IPS-20b (cell line): Measurements from ENCODE around the gene DIPK1A.
A peak's percentile ranks its signal among the peaks of the same experiment; 100 is the strongest.

Source experiments
- H3K27ac ChIP-seq: one replicate; pipeline ENCODE4 v1.5.1; 2013; ENCODE audit warnings: low read length
- H3K27me3 ChIP-seq: 2 replicates; pipeline ENCODE4 v1.6.1; 2013; ENCODE audit warnings: mild to moderate bottlenecking, low read length, inconsistent platforms; ENCODE audit not compliant: insufficient read depth
- H3K36me3 ChIP-seq: 2 replicates; pipeline ENCODE4 v1.6.1; 2013; ENCODE audit warnings: low read depth, mild to moderate bottlenecking, inconsistent platforms, low read length, moderate library complexity; ENCODE audit not compliant: insufficient read depth
- H3K4me1 ChIP-seq: 2 replicates; pipeline ENCODE4 v1.6.1; 2013; ENCODE audit warnings: mild to moderate bottlenecking, control low read depth, inconsistent platforms, low read length, moderate library complexity; ENCODE audit not compliant: insufficient read depth
- H3K4me3 ChIP-seq: 2 replicates; pipeline ENCODE4 v1.5.1; 2013; ENCODE audit warnings: mild to moderate bottlenecking, low read length, inconsistent platforms
- H3K9ac ChIP-seq: 2 replicates; pipeline ENCODE4 v1.6.1; 2013; ENCODE audit warnings: low read depth, mild to moderate bottlenecking, inconsistent platforms, low read length, moderate library complexity
- H3K9me3 ChIP-seq: 2 replicates; pipeline ENCODE4 v1.6.1; 2013; ENCODE audit warnings: mild to moderate bottlenecking, low read depth, low read length, inconsistent platforms; ENCODE audit not compliant: insufficient read depth

The DIPK1A gene

DNA sequence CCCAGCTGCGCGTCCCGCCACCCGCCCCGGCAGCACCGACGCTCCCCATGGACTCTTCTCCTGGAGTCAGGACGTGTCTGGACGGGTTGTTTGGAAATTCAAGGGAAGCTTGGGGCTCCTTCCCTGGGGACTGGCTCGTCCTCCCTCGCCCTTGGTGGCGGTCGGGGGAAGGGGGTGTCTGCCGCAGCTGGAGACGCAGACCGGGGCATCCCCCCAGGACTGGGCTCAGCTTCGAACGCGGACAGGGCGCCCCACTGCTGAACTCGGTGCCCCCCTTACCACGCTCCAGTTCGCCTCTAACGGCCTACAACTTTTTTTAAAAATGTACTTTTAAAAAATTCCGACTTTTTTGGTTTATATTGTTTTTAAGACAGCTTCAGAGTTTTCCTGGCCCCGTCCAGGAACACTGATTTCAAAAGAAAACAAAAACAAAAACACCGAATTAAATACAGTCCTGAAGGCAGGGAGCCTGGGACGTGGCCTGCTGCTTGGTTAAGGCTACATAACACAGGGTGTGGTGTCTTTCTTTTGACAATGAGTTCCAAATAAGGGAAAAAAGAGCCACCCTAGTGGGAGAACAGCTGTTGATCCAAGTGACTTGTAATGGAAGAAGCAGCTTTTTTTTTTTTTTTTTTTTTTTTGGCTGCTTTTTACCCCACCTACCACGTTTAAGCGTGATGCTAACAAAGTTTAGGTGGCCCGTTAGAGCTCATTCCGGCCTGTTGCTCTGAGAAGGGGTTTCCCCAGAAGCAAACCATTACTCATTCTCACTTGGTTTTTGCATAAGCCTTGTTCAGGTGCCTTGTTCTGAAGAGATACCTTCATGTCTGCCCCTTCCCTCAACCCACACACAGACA is 862 bp upstream of the DIPK1A start:
- Histone ChIP-seq H3K9me3 (no peaks in the 10 kb centered on the region), H3K27ac (peak overlapping the region; percentile 67), H3K36me3 (no peaks in the 10 kb centered on the region), H3K4me1 (peaks cover 7% of the 10 kb centered on the region; the same call in 1 of the 2 replicates), H3K9ac (peak overlapping the region; percentile 88), H3K4me3 (peak overlapping the region; percentile 80), H3K27me3 (peaks cover 21% of the 10 kb centered on the region)

DNA sequence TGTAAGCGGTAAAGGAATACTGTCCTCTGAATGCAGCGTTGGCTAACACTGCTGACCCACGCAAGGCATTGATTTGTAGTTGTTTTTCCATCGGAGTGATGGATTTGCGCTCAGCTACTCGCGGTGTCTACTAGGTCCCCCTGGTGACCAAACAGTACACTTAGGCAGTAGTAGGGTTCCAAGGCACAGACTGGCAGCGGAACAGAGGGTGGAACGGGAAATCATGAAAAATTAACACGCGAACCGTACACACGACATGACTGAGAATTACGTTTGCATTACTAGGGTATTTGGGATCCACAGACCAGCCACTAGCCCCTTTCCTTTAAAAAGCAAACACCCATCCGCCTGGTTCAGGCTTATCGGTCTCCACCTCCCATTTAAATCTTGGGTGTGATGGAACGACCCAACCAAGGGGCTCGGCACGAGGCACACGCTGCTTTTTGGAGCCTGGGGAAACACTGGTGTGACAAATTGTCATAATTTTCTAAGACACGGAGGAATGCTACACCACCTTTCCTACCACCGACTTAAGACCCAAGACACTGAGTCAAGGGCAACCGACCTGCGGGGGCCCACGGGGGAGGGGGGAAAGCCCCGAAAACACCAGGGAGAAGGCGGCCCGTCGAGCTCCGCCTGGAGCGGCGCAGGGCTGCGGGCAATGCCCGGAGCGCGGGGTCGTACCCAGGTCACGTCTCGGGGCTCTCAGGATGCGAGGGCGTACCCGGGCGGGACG is 699 bp downstream of the DIPK1A start:
- peak overlapping the region; percentile 77; the same call in 1 of the 2 replicates for H3K9ac ChIP-seq
- no peak overlapping the region for H3K27ac ChIP-seq
- no peaks in the 10 kb centered on the region for H3K9me3 ChIP-seq
- no peaks in the 10 kb centered on the region for H3K36me3 ChIP-seq
- peak overlapping the region; percentile 86 for H3K4me3 ChIP-seq
- H3K27me3 ChIP-seq, result peaks cover 21% of the 10 kb centered on the region
- peaks cover 7% of the 10 kb centered on the region; the same call in 1 of the 2 replicates for H3K4me1 ChIP-seq

DNA sequence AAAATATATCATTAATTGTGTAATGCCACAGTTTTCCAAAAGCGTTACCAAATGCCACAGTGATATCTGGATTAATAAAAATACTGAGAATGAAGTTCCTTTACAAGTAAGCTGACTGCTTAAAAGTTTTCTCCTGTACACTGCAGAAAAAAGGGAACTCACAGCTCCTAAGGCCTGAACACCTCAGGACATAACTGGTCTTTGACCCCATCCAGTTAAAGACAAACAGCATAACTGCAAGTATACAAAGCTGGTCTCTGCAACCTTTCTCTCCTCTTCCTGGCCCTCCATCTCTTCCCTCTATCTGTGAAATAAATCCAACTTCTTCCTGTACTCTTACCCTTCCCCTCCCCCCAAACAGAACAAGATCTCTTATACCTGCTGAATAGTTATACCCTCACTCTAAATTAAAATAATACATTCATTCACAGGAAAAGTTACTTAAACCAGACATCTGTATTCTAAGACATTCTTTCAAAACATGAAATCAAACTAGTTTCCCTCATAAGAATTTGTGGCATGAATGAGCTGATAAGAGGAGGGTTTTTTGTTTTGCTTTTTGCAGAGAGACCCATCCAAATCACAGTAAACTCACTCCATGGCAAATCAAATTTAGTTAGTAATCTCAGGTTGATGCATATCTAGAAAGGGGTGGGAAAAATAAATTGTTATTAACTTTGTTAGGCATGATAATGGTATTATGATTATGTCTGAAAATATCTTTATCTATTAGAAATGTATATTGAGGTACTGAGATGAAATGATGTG is 2.9 kb downstream of the DIPK1A start:
- Histone ChIP-seq H3K27me3 (peaks cover 10% of the 10 kb centered on the region), H3K4me1 (peaks cover 7% of the 10 kb centered on the region; the same call in 1 of the 2 replicates), H3K9me3 (no peaks in the 10 kb centered on the region), H3K9ac (no peak overlapping the region), H3K4me3 (no peak overlapping the region), H3K27ac (no peak overlapping the region), H3K36me3 (no peaks in the 10 kb centered on the region)

DNA sequence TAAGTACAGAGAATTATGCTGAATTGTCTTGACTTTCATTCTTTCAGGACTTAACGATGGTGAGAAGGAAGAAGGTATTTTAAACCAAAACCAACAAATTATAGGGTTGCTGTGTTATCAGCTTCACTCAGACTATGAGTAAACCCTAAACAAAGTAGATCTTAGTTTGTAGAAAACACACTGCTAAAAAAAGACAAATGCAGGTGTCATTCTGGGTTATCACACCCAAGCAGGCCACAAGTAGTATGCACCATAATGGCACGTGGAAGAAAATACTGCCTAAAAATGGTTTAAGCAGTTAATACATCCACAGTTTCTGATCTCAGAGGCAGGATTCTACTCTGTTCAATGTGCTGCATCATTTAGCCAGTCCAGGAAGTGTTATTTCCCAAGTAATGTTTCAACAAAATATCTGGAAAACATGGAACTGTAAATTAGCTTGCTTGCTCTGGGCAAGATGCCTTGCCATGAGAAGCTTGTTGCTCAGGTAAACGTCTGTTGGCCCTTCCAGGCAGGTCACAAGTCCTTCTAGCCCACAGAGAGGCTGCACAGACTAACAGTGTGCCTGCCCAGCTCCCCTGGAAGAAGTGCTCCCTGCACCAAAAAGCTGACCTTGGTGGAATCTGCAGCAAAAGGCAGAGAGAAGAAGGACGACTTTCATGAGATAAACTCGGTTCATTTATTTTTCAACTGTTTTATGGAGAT is 4.1 kb downstream of the DIPK1A start:
- H3K9ac ChIP-seq, result no peak overlapping the region
- H3K9me3 ChIP-seq, result no peaks in the 10 kb centered on the region
- peaks cover 10% of the 10 kb centered on the region for H3K27me3 ChIP-seq
- no peak overlapping the region for H3K4me3 ChIP-seq
- no peak overlapping the region for H3K27ac ChIP-seq
- H3K4me1 ChIP-seq, result peaks cover 4% of the 10 kb centered on the region; the same call in 1 of the 2 replicates
- no peaks in the 10 kb centered on the region for H3K36me3 ChIP-seq

GRCh38 chr1:92956254-92957029 is 4.8 kb downstream of the DIPK1A start:
- Histone ChIP-seq H3K4me3 (no peak overlapping the region), H3K36me3 (no peaks in the 10 kb centered on the region), H3K4me1 (peaks cover 4% of the 10 kb centered on the region; the same call in 1 of the 2 replicates), H3K9me3 (no peaks in the 10 kb centered on the region), H3K27ac (no peak overlapping the region), H3K9ac (no peak overlapping the region), H3K27me3 (peaks cover 10% of the 10 kb centered on the region)

GRCh38 chr1:92953491-92953890 is 7.8 kb downstream of the DIPK1A start:
- H3K9me3 ChIP-seq, result no peaks in the 10 kb centered on the region
- no peaks in the 10 kb centered on the region for H3K27me3 ChIP-seq
- peaks cover 10% of the 10 kb centered on the region for H3K4me1 ChIP-seq
- no peak overlapping the region for H3K4me3 ChIP-seq
- no peaks in the 10 kb centered on the region for H3K36me3 ChIP-seq
- no peak overlapping the region for H3K27ac ChIP-seq
- no peak overlapping the region for H3K9ac ChIP-seq

GRCh38 chr1:92952714-92953113 is 8.5 kb downstream of the DIPK1A start:
- H3K4me1 ChIP-seq, result peaks cover 10% of the 10 kb centered on the region
- H3K9me3 ChIP-seq, result no peaks in the 10 kb centered on the region
- H3K36me3 ChIP-seq, result no peaks in the 10 kb centered on the region
- no peak overlapping the region for H3K27ac ChIP-seq
- H3K27me3 ChIP-seq, result no peaks in the 10 kb centered on the region
- H3K9ac ChIP-seq, result no peak overlapping the region
- H3K4me3 ChIP-seq, result no peak overlapping the region

GRCh38 chr1:92951141-92951582 is 10.1 kb downstream of the DIPK1A start:
- no peak overlapping the region for H3K27ac ChIP-seq
- H3K27me3 ChIP-seq, result no peaks in the 10 kb centered on the region
- H3K9ac ChIP-seq, result no peak overlapping the region
- H3K4me3 ChIP-seq, result no peak overlapping the region
- no peaks in the 10 kb centered on the region for H3K9me3 ChIP-seq
- H3K36me3 ChIP-seq, result no peaks in the 10 kb centered on the region
- H3K4me1 ChIP-seq, result peaks cover 10% of the 10 kb centered on the region

DNA sequence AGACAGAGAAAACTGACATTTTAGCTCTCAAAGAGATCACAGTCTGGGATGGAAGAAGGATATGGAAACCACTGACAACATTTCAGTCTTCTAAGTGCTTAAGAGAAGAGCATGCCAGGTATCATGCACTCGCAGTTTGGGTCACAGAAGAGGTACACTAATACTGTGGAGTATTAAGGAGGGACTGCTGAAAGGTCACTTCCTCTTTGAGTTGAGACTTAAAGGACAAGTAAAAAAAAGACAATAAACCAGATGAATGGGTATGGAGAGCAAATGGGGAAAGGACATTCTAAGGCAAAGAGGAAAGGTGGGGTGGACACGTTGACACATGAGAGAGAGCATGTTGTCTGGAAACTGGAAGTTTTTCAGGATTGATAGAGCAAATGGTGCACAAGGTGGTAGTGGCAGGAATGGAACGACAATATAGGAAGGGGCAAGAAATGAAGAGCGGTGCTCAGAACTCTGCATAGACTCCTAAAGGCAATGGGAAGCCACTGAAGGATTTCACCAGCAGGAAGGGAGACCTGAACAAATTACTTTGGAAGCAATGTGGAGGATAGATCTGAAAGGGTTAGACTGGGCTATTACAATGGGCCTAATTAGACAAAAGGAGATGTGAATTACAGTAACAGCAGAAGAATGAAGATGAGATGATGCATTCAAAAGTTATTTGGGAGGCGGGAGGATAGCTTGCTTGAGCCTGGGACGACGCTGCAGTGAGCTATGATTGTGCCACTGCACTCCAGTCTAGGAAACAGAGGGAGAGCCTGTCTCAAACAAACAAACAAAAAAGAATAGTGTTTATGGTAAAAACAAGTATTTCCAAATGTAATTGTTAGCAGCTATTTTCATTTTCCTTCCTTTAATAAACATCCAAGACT is 11.1 kb downstream of the DIPK1A start:
- Histone ChIP-seq H3K4me3 (no peak overlapping the region), H3K9me3 (no peaks in the 10 kb centered on the region), H3K36me3 (no peaks in the 10 kb centered on the region), H3K27me3 (no peaks in the 10 kb centered on the region), H3K27ac (no peak overlapping the region), H3K9ac (no peak overlapping the region), H3K4me1 (peaks cover 10% of the 10 kb centered on the region)

DNA sequence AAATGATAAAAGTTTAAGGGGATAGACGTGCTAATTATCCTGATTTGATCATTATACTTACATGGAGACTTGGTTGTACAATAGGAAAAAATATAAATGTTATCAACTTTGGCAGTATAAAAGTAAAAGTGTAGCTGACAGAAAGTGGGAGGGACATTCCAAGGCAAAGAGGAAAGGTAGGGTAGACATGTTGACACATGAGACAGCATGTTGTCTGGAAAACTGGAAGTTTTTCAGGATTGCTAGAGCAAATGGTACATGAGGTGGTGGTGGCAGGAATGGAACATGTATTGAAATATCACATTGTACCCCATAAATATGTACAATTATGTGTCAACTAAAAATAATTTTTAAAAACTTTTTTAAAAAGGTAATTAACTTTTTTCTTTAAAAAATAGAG is 13.2 kb downstream of the DIPK1A start:
- H3K4me3 ChIP-seq, result no peak overlapping the region
- no peaks in the 10 kb centered on the region for H3K9me3 ChIP-seq
- no peak overlapping the region for H3K9ac ChIP-seq
- H3K27ac ChIP-seq, result no peak overlapping the region
- H3K4me1 ChIP-seq, result peaks cover 10% of the 10 kb centered on the region
- H3K36me3 ChIP-seq, result no peaks in the 10 kb centered on the region
- no peaks in the 10 kb centered on the region for H3K27me3 ChIP-seq
